Ascending aorta (tissue), 2 donors: Measurements from ENCODE around the gene R3HDM2. TPM values are rescaled to one million over a fixed set of nuclear protein-coding genes. Genes with fewer than 3 reads are reported as not detected.
A peak's percentile ranks its signal among the peaks of the same experiment; 100 is the strongest.

Experiments
- DNase-seq, 2 donors: peaks; one replicate each; pipeline ENCODE4 v3.0.0-alpha.2; 2019; ENCODE audit warnings: low spot score in 2 of 2
- H3K27ac ChIP-seq, 2 donors: fragments of 200-600 bp; sonication (generic); one replicate each; pipeline ENCODE4 v1.5.1; 2016 to 2017; ENCODE audit warnings: mild to moderate bottlenecking in 1 of 2
- H3K27me3 ChIP-seq: fragments of 200-600 bp; sonication (generic); one replicate; pipeline ENCODE4 v1.5.1; 2017
- H3K36me3 ChIP-seq, 2 donors: fragments of 200-600 bp; sonication (generic); one replicate each; pipeline ENCODE4 v1.5.1; 2016
- H3K4me1 ChIP-seq, 2 donors: fragments of 200-600 bp; sonication (generic); one replicate each; pipeline ENCODE4 v1.5.1; 2016 to 2017; ENCODE audit warnings: mild to moderate bottlenecking in 1 of 2
- H3K4me3 ChIP-seq, 2 donors: fragments of 200-600 bp; sonication (generic); one replicate each; pipeline ENCODE4 v1.5.1; 2016 to 2017; ENCODE audit warnings: mild to moderate bottlenecking in 1 of 2
- H3K9me3 ChIP-seq, 2 donors: fragments of 200-600 bp; sonication (generic); one replicate each; pipeline ENCODE4 v1.5.1; 2016
- intact Hi-C: fragments of 100-400 bp; cut with DNase I; formaldehyde crosslinking; loops from one replicate; pipeline ENCODE4 v1.15.1; 2023
- total RNA-seq: library from RNA; depleted of rRNA; stranded (reverse); fragments of >200 nt; gene quantifications from one replicate; pipeline ENCODE4 v1.1.0, GENCODE V29; 2016
- TF ChIP-seq, protein P1 (sequence below), 3 experiments: fragments of 200-600 bp in 2 of 3; fragments of 450-650 bp in 1 of 3; sonication (generic) in 2 of 3; IDR thresholded peaks; one replicate each; pipeline ENCODE4 v1.5.1; 2016 to 2019; ENCODE audit warnings: antibody characterized with exemption in 3 of 3, mild to moderate bottlenecking in 1 of 3, moderate library complexity in 1 of 3

R3HDM2 gene
- total RNA-seq, 1 donor from 2014 or later = 49.5 TPM

DNA sequence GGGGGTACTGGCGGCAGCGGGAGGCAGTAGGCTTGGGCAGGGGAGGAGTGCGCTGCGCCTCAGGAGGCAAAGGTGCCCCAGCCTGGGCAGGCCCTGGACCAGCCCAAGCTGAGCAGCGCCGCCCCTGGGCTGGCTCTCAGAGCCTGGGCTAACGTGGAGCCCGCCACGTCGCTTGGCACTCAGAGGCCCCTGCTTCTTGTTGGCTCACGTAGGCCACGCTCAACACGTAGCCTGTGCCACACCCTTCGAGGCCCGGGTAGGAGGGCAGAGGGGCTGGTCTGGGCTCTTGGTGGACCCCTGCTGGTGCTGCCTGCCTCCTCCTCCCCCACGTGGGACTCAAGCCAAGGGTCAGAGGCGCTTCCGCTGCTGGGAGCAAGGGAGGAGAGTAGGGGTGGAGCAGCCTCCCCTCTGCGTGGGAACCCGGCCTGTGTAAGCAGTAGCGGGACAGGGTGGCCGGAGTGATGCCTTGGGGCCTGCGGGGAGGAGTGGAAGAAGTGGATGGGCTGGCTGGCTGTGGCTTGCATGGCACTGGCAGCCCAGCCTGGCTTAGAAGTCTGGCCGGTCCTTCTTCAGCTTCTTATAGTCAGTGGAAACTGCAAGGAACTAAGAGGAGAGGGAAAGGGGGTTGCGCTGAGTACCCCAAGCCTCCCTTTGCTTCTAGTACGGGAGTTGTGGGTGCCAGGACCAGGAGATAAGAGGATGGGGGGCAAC is 195.7 kb downstream of the R3HDM2 start:
- peak in 1 of 2 donors; percentile 83 for DNase-seq
- Histone ChIP-seq H3K27ac (peak overlapping the region; percentile 65 to 74), H3K4me1 (peaks cover 16 to 31% of the 10 kb centered on the region in 2 donors), H3K27me3 (peaks cover 8% of the 10 kb centered on the region), H3K4me3 (peak overlapping the region in 1 of 2 donors; percentile 52), H3K36me3 (peaks cover 23 to 31% of the 10 kb centered on the region in 2 donors), H3K9me3 (no peaks in the 10 kb centered on the region)
- TF ChIP-seq, protein P1, sequence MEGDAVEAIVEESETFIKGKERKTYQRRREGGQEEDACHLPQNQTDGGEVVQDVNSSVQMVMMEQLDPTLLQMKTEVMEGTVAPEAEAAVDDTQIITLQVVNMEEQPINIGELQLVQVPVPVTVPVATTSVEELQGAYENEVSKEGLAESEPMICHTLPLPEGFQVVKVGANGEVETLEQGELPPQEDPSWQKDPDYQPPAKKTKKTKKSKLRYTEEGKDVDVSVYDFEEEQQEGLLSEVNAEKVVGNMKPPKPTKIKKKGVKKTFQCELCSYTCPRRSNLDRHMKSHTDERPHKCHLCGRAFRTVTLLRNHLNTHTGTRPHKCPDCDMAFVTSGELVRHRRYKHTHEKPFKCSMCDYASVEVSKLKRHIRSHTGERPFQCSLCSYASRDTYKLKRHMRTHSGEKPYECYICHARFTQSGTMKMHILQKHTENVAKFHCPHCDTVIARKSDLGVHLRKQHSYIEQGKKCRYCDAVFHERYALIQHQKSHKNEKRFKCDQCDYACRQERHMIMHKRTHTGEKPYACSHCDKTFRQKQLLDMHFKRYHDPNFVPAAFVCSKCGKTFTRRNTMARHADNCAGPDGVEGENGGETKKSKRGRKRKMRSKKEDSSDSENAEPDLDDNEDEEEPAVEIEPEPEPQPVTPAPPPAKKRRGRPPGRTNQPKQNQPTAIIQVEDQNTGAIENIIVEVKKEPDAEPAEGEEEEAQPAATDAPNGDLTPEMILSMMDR (IDR thresholded peaks at IDR 0.05) = no peak
- intact Hi-C loops = loop anchor here (5.0 kb wide), 1 partner anchor 483 kb away; the partner anchor contains the start of gene PRIM1

- no peaks in the 10 kb centered on the region for H3K9me3 ChIP-seq
- peak overlapping the region; percentile 65 to 74 for H3K27ac ChIP-seq
- TF ChIP-seq, protein P1 (IDR thresholded peaks at IDR 0.05) = no peak
- H3K4me1 ChIP-seq = peaks cover 13 to 25% of the 10 kb centered on the region in 2 donors
- intact Hi-C loops = loop anchor here (5.0 kb wide), 1 partner anchor 482 kb away; the partner anchor contains the start of gene PRIM1
- peaks cover 8% of the 10 kb centered on the region for H3K27me3 ChIP-seq
- no peak for DNase-seq
- H3K36me3 ChIP-seq = peaks cover 23 to 31% of the 10 kb centered on the region in 2 donors
- H3K4me3 ChIP-seq = no peak overlapping the region
Observed at GRCh38 chr12:57234571-57235016, 196.2 kb downstream of the R3HDM2 start.

GRCh38 chr12:57234233-57234570 is 196.6 kb downstream of the R3HDM2 start:
- Histone ChIP-seq H3K36me3 (peaks cover 23 to 31% of the 10 kb centered on the region in 2 donors), H3K27me3 (peaks cover 8% of the 10 kb centered on the region), H3K4me1 (peaks cover 10 to 22% of the 10 kb centered on the region in 2 donors), H3K27ac (peak overlapping the region; percentile 65 to 74), H3K4me3 (no peak overlapping the region), H3K9me3 (no peaks in the 10 kb centered on the region)
- TF ChIP-seq, protein P1 (IDR thresholded peaks at IDR 0.05) = no peak
- DNase-seq = no peak
- intact Hi-C loops = no loop called here

DNA sequence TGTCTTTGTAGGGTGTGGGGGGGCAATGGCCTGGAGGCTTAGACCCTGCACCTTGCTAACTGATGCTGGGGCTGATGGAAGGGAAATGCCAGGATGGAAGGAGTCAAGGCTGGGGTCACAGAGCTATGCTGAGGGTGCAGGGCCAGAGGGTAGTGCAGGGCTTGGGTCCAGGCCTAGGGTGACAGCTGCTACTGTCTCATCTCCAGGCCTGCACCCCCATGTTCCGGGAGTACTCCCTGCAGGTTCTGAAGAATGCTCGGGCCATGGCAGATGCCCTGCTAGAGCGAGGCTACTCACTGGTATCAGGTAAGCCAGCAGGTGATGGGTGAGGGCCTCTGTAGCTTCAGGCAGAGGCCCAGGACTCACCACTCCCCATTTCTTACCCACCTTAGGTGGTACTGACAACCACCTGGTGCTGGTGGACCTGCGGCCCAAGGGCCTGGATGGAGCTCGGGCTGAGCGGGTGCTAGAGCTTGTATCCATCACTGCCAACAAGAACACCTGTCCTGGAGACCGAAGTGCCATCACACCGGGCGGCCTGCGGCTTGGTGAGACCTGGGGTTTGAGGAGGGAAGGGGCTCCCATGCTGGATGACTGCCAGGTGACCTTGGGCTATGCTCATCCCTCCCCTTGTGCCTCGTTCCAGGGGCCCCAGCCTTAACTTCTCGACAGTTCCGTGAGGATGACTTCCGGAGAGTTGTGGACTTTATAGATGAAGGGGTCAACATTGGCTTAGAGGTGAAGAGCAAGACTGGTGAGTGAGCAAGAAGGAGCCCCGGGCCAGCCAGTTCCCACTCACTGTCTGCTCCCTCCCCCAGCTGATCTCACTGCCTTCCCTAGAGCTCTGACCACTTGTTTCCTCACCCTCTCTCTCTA is 197.2 kb downstream of the R3HDM2 start:
- peaks cover 23 to 31% of the 10 kb centered on the region in 2 donors for H3K36me3 ChIP-seq
- TF ChIP-seq, protein P1 (IDR thresholded peaks at IDR 0.05) = no peak
- H3K9me3 ChIP-seq = no peaks in the 10 kb centered on the region
- DNase-seq = no peak
- H3K27me3 ChIP-seq = peaks cover 8% of the 10 kb centered on the region
- H3K27ac ChIP-seq = peak overlapping the region in 1 of 2 donors; percentile 74
- peaks cover 6 to 20% of the 10 kb centered on the region in 2 donors for H3K4me1 ChIP-seq
- H3K4me3 ChIP-seq = no peak overlapping the region
- intact Hi-C loops = no loop called here

- no peak overlapping the region for H3K4me3 ChIP-seq
- TF ChIP-seq, protein P1 (IDR thresholded peaks at IDR 0.05) = no peak
- peaks cover 23 to 31% of the 10 kb centered on the region in 2 donors for H3K36me3 ChIP-seq
- H3K4me1 ChIP-seq = peaks cover 0 to 12% of the 10 kb centered on the region in 2 donors
- H3K27me3 ChIP-seq = no peaks in the 10 kb centered on the region
- H3K27ac ChIP-seq = peak overlapping the region in 1 of 2 donors; percentile 0
- H3K9me3 ChIP-seq = no peaks in the 10 kb centered on the region
- intact Hi-C loops = no loop called here
- DNase-seq = no peak
Observed at GRCh38 chr12:57232156-57232756, 198.6 kb downstream of the R3HDM2 start.
